ENCODE data around the gene STRA6. TPM values are rescaled to one million over a fixed set of nuclear protein-coding genes. Genes with fewer than 3 reads are reported as not detected.

STRA6 gene
- total and polyA plus RNA-seq, 2 of the 8 experiments (the other 6 are each of a cell fraction or from before 2014, with no cell fraction given), result 9.3 to 14.5 TPM

DNA sequence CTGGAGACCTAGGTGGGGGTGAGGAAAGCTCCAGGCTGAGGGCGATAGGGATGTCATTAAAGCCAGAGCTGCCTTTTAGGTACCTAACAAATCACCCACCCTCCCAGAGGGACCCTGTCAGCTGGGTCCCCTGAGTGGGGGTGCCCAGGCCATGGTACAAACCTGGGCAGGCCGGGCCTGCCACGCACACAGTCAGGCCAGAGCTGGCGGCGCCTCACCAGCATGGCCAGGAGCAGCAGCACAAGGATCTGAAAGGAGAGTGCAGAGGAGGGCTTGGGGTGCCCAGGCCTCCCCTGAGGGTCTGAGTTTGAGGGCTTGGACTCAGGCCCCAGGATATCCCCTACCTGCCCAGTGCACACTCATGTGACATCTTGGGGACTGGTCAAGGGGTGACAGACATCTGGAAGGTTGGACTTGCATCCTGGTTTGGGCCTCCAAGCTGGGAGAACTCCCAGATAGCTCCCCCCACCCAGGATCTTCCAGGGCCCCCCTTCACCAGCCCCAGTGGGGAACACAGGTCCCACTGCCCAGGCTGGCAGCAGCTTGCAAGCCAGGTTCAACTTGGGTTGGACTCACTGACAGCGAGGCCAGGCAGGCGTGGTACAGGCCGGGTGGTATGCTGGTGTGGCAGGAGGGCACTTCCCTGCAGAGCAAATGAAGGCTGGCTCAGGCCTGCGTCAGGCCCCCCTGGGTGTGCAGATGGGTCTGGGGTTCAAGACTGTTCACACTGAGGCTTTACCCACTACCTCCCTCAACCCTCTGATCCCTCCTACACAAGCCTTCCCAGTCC is 5.2 kb downstream of the STRA6 start (continued):
- TF ChIP-seq, protein P1, sequence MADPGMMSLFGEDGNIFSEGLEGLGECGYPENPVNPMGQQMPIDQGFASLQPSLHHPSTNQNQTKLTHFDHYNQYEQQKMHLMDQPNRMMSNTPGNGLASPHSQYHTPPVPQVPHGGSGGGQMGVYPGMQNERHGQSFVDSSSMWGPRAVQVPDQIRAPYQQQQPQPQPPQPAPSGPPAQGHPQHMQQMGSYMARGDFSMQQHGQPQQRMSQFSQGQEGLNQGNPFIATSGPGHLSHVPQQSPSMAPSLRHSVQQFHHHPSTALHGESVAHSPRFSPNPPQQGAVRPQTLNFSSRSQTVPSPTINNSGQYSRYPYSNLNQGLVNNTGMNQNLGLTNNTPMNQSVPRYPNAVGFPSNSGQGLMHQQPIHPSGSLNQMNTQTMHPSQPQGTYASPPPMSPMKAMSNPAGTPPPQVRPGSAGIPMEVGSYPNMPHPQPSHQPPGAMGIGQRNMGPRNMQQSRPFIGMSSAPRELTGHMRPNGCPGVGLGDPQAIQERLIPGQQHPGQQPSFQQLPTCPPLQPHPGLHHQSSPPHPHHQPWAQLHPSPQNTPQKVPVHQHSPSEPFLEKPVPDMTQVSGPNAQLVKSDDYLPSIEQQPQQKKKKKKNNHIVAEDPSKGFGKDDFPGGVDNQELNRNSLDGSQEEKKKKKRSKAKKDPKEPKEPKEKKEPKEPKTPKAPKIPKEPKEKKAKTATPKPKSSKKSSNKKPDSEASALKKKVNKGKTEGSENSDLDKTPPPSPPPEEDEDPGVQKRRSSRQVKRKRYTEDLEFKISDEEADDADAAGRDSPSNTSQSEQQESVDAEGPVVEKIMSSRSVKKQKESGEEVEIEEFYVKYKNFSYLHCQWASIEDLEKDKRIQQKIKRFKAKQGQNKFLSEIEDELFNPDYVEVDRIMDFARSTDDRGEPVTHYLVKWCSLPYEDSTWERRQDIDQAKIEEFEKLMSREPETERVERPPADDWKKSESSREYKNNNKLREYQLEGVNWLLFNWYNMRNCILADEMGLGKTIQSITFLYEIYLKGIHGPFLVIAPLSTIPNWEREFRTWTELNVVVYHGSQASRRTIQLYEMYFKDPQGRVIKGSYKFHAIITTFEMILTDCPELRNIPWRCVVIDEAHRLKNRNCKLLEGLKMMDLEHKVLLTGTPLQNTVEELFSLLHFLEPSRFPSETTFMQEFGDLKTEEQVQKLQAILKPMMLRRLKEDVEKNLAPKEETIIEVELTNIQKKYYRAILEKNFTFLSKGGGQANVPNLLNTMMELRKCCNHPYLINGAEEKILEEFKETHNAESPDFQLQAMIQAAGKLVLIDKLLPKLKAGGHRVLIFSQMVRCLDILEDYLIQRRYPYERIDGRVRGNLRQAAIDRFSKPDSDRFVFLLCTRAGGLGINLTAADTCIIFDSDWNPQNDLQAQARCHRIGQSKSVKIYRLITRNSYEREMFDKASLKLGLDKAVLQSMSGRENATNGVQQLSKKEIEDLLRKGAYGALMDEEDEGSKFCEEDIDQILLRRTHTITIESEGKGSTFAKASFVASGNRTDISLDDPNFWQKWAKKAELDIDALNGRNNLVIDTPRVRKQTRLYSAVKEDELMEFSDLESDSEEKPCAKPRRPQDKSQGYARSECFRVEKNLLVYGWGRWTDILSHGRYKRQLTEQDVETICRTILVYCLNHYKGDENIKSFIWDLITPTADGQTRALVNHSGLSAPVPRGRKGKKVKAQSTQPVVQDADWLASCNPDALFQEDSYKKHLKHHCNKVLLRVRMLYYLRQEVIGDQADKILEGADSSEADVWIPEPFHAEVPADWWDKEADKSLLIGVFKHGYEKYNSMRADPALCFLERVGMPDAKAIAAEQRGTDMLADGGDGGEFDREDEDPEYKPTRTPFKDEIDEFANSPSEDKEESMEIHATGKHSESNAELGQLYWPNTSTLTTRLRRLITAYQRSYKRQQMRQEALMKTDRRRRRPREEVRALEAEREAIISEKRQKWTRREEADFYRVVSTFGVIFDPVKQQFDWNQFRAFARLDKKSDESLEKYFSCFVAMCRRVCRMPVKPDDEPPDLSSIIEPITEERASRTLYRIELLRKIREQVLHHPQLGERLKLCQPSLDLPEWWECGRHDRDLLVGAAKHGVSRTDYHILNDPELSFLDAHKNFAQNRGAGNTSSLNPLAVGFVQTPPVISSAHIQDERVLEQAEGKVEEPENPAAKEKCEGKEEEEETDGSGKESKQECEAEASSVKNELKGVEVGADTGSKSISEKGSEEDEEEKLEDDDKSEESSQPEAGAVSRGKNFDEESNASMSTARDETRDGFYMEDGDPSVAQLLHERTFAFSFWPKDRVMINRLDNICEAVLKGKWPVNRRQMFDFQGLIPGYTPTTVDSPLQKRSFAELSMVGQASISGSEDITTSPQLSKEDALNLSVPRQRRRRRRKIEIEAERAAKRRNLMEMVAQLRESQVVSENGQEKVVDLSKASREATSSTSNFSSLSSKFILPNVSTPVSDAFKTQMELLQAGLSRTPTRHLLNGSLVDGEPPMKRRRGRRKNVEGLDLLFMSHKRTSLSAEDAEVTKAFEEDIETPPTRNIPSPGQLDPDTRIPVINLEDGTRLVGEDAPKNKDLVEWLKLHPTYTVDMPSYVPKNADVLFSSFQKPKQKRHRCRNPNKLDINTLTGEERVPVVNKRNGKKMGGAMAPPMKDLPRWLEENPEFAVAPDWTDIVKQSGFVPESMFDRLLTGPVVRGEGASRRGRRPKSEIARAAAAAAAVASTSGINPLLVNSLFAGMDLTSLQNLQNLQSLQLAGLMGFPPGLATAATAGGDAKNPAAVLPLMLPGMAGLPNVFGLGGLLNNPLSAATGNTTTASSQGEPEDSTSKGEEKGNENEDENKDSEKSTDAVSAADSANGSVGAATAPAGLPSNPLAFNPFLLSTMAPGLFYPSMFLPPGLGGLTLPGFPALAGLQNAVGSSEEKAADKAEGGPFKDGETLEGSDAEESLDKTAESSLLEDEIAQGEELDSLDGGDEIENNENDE (IDR thresholded peaks at IDR 0.05; ENCODE audit: insufficient replicate concordance, low read length), result no peak
- TF ChIP-seq, protein P2, sequence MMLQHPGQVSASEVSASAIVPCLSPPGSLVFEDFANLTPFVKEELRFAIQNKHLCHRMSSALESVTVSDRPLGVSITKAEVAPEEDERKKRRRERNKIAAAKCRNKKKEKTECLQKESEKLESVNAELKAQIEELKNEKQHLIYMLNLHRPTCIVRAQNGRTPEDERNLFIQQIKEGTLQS (IDR thresholded peaks at IDR 0.05; ENCODE audit: insufficient read depth, low read depth, low read length), result no peak
- TF ChIP-seq HDAC6 (IDR thresholded peaks at IDR 0.05; ENCODE audit: low read depth, low read length) (no peak), RAD21 (IDR thresholded peaks at IDR 0.05 in 1 of 2, conservative IDR thresholded peaks at IDR 0.05 in 1 of 2; ENCODE audit: low read depth in 2 of 2, low read length in 2 of 2) (no peak), SUZ12 (IDR thresholded peaks at IDR 0.05; ENCODE audit: low read length) (no peak), SP2 (IDR thresholded peaks at IDR 0.05; ENCODE audit: low read length) (no peak), KDM4A (IDR thresholded peaks at IDR 0.05; ENCODE audit: low read depth, low read length, severe bottlenecking) (no peak), EGR1 (IDR thresholded peaks at IDR 0.05; ENCODE audit: borderline replicate concordance, low read depth, low read length) (no peak), SAP30 (IDR thresholded peaks at IDR 0.05; ENCODE audit: insufficient read depth, insufficient replicate concordance, low read length) (no peak)

Data from H1 (cell line).